HL-60 (cell line): ENCODE results near the gene NHSL2.

Source experiments
- GABPA ChIP-seq: IDR thresholded peaks from 2 replicates; pipeline ENCODE4 v1.6.1; 2012; ENCODE audit warnings: low read depth
- POLR2AphosphoS5 ChIP-seq: IDR thresholded peaks from 2 replicates; pipeline ENCODE4 v1.6.1; 2012; ENCODE audit warnings: low read depth
- REST ChIP-seq: IDR thresholded peaks from 2 replicates; pipeline ENCODE4 v1.6.1; 2012; ENCODE audit warnings: low read depth; ENCODE audit not compliant: insufficient replicate concordance
- SPI1 ChIP-seq: IDR thresholded peaks from 2 replicates; pipeline ENCODE4 v1.6.1; 2012; ENCODE audit warnings: low read depth, mild to moderate bottlenecking, borderline replicate concordance
- TF ChIP-seq, protein P1 (sequence below): IDR thresholded peaks from one replicate; pipeline ENCODE4 v1.5.1; 2011; ENCODE audit warnings: low read length, control low read depth, inconsistent platforms; ENCODE audit not compliant: insufficient read depth

- TF ChIP-seq, protein P1, sequence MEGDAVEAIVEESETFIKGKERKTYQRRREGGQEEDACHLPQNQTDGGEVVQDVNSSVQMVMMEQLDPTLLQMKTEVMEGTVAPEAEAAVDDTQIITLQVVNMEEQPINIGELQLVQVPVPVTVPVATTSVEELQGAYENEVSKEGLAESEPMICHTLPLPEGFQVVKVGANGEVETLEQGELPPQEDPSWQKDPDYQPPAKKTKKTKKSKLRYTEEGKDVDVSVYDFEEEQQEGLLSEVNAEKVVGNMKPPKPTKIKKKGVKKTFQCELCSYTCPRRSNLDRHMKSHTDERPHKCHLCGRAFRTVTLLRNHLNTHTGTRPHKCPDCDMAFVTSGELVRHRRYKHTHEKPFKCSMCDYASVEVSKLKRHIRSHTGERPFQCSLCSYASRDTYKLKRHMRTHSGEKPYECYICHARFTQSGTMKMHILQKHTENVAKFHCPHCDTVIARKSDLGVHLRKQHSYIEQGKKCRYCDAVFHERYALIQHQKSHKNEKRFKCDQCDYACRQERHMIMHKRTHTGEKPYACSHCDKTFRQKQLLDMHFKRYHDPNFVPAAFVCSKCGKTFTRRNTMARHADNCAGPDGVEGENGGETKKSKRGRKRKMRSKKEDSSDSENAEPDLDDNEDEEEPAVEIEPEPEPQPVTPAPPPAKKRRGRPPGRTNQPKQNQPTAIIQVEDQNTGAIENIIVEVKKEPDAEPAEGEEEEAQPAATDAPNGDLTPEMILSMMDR: no peak
- no peak for TF ChIP-seq REST
- TF ChIP-seq POLR2AphosphoS5: no peak
- no peak for TF ChIP-seq GABPA
- TF ChIP-seq SPI1: no peak
These were observed 9.2 kb downstream of the NHSL2 start for GRCh38 chrX:71919886-71920285.
